AG08396 (cell line): ENCODE measurements around the gene SPATS2.
"Not testable (repeated sequence)": the region's sequence is repeated elsewhere in the genome, so short reads cannot be mapped to it uniquely, and the experiment has no call there.

Experiments used
- DNase-seq: peaks from one replicate; pipeline ENCODE4 v3.0.0; 2012; ENCODE audit warnings: low spot score, mixed read lengths

The SPATS2 gene

GRCh38 chr12:49367381-49368239 is at the start of gene SPATS2:
Gene SPATS2, plus strand, starts transcription at chr12:49367462. Its CDS starts 93,551 bp downstream, at chr12:49461013.
- peak; percentile 35 for DNase-seq

DNA sequence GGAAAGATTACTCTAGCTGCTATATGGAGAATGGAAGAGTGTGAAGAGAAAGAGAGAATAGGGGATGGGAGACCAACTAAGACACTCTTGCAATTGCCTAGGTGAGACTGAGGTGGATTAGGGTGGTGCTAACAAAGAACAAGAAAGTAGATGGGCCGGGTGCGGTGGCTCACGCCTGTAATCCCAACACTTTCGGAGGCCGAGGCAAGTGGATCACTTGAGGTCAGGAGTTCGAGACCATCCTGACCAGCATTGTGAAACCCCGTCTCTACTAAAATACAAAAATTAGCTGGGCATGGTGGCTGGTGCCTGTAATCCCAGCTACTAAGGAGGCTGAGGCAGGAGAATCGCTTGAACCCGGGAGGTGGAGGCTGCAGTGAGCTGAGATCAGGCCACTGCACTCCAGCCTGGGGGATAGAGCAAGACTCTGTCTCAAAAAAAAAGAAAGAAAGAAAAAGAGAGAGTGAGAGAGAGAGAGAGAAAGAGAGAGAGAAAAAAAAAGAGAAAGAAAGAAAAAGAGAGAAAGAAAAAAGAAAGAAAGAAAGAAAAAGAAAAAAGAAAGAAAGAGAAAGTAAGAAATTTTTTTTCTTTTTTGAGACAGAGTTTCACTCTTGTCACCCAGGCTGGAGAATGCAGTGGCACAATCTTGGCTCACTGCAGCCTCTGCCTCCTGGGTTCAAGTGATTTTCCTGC is 46.7 kb upstream of the SPATS2 start:
- DNase-seq, result not testable (repeated sequence)

- DNase-seq, result no peak
Observed at GRCh38 chr12:49322367-49322707, 44.9 kb upstream of the SPATS2 start.

DNA sequence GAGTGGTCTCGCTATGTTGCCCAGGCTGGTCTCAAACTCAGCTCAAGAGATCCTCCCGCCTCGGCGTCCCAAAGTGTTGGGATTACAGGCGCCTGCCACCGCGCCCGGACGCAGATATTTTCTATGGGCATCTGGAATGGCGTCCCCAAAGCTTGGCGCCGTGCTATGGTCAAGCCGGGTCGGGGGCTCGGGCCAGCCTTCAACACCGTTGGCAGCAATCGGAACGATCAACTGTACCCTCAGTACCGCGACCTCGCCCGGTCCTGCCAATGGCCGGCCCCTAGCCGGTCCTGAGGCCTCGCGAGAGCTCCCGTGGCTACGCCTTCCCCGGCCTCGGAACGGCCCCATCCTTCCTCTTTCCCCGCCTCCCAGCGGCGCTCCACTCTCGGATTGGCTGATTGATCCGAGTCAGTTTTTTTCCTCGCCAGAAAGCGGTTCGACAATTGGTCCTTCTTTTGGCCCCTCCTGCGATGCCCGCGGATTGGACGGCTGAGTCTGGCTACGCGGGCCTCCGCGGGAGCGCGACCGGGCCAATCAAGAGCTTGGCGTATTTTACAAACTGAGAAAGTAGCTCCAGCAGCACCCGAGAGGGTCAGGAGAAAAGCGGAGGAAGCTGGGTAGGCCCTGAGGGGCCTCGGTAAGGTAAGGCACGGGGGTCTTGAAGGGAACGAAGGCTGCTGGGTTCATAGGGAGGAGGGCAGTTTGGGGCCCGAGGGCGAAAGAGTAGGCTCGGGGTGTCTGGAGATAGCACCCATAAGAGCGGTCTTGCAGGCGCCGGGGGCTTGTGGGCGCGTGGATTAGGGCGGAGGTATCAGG is 44.3 kb upstream of the SPATS2 start, which contains the start of gene TROAP:
TSS of gene TROAP (plus strand) at position 548 of the 816 bp plus-strand sequence. CDS start 354 bp downstream, outside the sequence.
- peak; percentile 99 for DNase-seq

GRCh38 chr12:49323524-49324097 is 43.7 kb upstream of the SPATS2 start:
- no peak for DNase-seq

- no peak for DNase-seq
Observed at GRCh38 chr12:49325606-49326005, 41.7 kb upstream of the SPATS2 start.

DNA sequence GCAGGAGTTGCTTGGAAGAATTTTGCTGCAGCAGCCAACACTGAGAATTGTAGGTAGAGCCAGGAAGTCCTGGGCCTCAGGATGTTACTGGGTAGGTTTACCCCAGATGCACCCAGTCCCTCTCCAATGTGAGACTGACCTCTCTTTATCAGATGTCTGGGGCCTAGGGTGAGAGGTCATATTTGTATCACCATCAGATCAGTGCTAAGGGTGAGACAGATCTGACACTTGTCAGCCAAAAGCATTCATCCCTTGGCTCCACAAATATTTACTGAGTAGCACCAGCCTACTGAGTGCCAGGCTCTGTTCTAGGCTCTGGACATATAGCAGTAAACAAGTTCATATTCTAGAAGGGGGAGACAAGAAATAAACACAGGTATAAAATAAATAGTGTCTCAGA is 39.9 kb upstream of the SPATS2 start:
- no peak for DNase-seq

DNA sequence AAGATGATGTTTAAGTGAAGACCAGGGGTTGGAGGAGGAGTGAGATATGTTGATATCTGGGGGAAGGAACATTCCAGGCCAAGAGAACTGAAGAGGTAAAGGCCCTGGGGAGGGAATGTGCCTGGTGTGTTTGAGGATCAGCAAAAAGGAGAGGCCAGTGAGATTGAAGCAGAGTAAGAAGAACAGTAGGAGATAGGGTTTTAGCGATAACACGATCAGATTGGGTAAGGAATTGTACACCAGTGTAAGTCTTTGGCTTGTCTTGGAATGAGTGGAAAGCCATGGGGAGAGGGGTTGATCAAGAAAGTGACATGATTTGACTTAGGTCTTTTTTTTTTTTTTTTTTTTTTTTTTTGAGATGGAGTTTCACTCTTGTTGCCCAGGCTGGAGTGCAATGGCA is 39.4 kb upstream of the SPATS2 start:
- no peak for DNase-seq

- no peak for DNase-seq
Observed at GRCh38 chr12:49328816-49329215, 38.4 kb upstream of the SPATS2 start.

GRCh38 chr12:49330032-49330619 is 37.1 kb upstream of the SPATS2 start:
- no peak for DNase-seq

GRCh38 chr12:49330631-49331379 is 36.5 kb upstream of the SPATS2 start:
- no peak for DNase-seq

- DNase-seq, result peak; percentile 89
Observed at GRCh38 chr12:49331380-49332222, 35.7 kb upstream of the SPATS2 start.

- DNase-seq, result no peak
Observed at GRCh38 chr12:49332441-49332861, 34.8 kb upstream of the SPATS2 start.

DNA sequence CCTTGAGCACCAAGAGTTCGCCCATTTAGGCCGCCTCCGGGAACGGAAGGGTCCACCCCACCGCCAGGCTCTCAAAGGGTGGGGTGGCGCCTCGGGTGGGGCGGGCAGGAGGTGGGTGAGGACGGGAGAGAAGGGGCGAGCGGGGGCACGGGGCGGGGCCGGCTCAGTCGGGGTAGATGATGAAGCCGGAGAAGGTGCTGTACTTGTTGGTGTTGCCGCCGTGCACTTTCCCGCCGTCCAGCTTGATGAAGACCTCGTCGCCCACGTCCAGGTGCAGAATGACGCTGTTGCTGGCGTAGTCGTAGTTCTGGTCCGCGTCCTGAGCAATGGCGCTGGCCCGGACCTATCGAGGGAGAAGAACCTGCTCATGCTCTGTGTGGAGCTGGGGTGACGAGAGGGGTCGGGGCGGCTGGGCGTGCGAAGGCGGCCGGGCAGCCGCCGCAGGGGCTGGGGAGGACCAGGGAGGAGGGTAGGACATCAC is 34.3 kb upstream of the SPATS2 start:
- no peak for DNase-seq

DNA sequence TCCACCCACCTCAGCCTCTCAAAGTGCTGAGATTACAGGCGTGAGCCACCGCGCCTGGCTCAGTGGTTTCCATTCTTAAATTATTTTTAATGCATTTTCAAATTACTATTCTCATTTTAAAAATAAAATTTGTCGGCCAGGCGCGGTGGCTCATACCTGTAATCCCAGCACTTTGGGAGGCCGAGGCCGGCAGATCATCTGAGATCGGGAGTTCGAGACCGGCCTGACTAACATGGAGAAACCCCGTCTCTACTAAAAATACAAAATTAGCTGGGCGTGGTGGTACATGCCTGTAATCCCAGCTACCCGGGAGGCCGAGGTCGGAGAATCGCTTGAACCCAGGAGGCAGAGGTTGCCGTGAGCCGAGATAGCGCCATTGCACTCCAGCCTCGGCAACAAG is 33.5 kb upstream of the SPATS2 start:
- DNase-seq, result not testable (repeated sequence)

- no peak for DNase-seq
Observed at GRCh38 chr12:49334226-49334625, 33.0 kb upstream of the SPATS2 start.

GRCh38 chr12:49334681-49335080 is 32.6 kb upstream of the SPATS2 start:
- no peak for DNase-seq

GRCh38 chr12:49335118-49335954 is 31.9 kb upstream of the SPATS2 start:
- DNase-seq, result peak; percentile 13
